ENCODE results near the gene HDAC4. TPM values are rescaled to one million over a fixed set of nuclear protein-coding genes. Genes with fewer than 3 reads are reported as not detected.

Gene HDAC4
- total and polyA plus RNA-seq, 9 of the 15 experiments (the other 6 are each of a cell fraction or from before 2014, with no cell fraction given), result 0.11 to 20.2 (median 4.0) TPM

DNA sequence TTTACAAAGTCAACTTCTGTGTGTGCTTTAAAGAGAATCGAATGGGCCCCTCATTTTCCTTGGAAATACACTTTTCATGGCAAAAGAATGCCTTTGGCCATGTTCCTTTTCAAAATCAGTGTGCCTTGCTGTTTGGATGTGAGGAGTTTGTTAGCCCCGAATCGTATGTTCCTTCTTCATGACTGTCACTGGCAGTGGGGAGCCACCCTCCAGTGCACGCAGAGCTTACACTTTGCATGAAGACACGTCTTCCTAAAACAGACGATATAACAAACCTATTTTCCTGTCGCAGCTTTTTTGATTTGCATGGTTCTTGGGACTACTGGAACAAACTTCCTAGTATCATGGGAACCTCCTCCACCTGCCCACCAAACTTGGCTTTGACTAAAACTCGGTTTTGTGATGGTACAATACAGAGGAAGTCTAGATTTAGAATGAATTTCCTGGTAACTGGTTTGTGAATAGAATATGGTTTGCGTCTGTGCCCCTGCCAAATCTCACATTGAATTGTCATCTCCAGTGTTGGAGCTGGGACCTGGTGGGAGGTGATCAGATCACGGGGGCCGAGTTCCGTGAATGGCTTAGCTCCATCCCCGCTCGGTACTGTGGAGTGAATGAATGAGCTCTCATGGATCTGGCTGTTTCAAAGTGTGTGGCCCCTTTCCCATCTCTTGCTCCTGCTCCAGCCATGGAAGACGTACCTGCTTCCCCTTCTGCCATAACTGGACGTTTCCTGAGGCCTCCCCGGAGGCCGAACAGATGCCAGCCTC, 358.1 kb downstream of the HDAC4 start:
- CTCF ChIA-PET (ENCODE audit: low intra/inter-chr PET ratio), result no interaction called here
- no peak for FAIRE-seq
- no peak for DNase-seq (ENCODE audit: extremely low read depth in 1 of 4, low spot score in 3 of 4)
- intact Hi-C loops (cut with micrococcal nuclease) (no loop called here), in situ Hi-C loops (cut with MboI) (no loop called here)
- Histone ChIP-seq H3K9ac (ENCODE audit: insufficient read depth in 1 of 2, low read depth in 2 of 2, low read length in 2 of 2) (no peak overlapping the region), H4K20me1 (replicated peaks; ENCODE audit: control insufficient read depth, insufficient read depth, low read length) (no peaks in the 10 kb centered on the region), H3K4me3 (no peak overlapping the region), H3K4me1 (replicated peaks in 1 of 2; ENCODE audit: control insufficient read depth in 2 of 2, insufficient read depth in 2 of 2, low read length in 2 of 2) (no peaks in the 10 kb centered on the region; a peak in 1 of 5 replicates), H3K9me1 (ENCODE audit: control insufficient read depth, insufficient read depth, low read length) (no peaks in the 10 kb centered on the region), H3K9me3 (replicated peaks; ENCODE audit: control insufficient read depth, insufficient read depth, low read depth, low read length) (no peaks in the 10 kb centered on the region), H3K36me3 (ENCODE audit: control insufficient read depth, insufficient read depth, low read length) (no peaks in the 10 kb centered on the region), H3K4me2 (ENCODE audit: insufficient read depth, low read length) (no peak overlapping the region), H3K79me2 (ENCODE audit: control insufficient read depth, insufficient read depth, low read length) (no peaks in the 10 kb centered on the region), H3K27me3 (ENCODE audit: control insufficient read depth in 2 of 2, insufficient read depth in 2 of 2, low read length in 2 of 2) (peaks cover 12 to 64% of the 10 kb centered on the region in 2 experiments; a peak in 3 of 5 replicates), H3K27ac (ENCODE audit: extremely low read depth, low read depth, low read length) (no peak overlapping the region), H2AFZ (ENCODE audit: low read depth, low read length) (no peak overlapping the region)
- ATAC-seq, result no peak
- WGBS (ENCODE audit: insufficient coverage, low coverage, missing lambda C conversion rate), result 5% methylated on average over 16 of the region's 18 CpGs
- POLR2A ChIA-PET, result interaction anchor here (0.6 kb wide), 1 partner anchor 524 kb away, joined by 3 read pairs; no protein-coding TSS in a partner anchor
- no TSS peak for BruUV-seq (replicated peaks)
- TF ChIP-seq ZNF507 (tag; conservative IDR thresholded peaks at IDR 0.05) (no peak), BMI1 (IDR thresholded peaks at IDR 0.05; ENCODE audit: low read length) (no peak), THAP12 (CRISPR knock-in tag; IDR thresholded peaks at IDR 0.05) (no peak), HINFP (tag; conservative IDR thresholded peaks at IDR 0.05; ENCODE audit: low read depth) (no peak)
